Measurements from ENCODE around the gene RASSF3. TPM values are rescaled to one million over a fixed set of nuclear protein-coding genes. Genes with fewer than 3 reads are reported as not detected.

RASSF3 gene
- total RNA-seq, 1 experiment from 2014 or later: 107 TPM

GRCh38 chr12:64707926-64708325, 97.6 kb downstream of the RASSF3 start:
- H3K4me1 ChIP-seq (ENCODE audit: control insufficient read depth, insufficient read depth, low read length): no peaks in the 10 kb centered on the region
- no peak for TF ChIP-seq POLR2AphosphoS5 (IDR thresholded peaks at IDR 0.05; ENCODE audit: low read depth, low read length)
- TF ChIP-seq CTCF (IDR thresholded peaks at IDR 0.05): no peak
- no peak for TF ChIP-seq SIN3A (IDR thresholded peaks at IDR 0.05; ENCODE audit: borderline replicate concordance, insufficient read depth, low read depth, low read length)
- no peak for TF ChIP-seq TCF7L2 (IDR thresholded peaks at IDR 0.05; ENCODE audit: low read depth, low read length)
- no peak for TF ChIP-seq REST (IDR thresholded peaks at IDR 0.05; ENCODE audit: insufficient read depth in 1 of 2, low read depth in 2 of 2, low read length in 1 of 2)
- H3K27ac ChIP-seq (ENCODE audit: low read length): no peak overlapping the region
- H3K27me3 ChIP-seq (ENCODE audit: control insufficient read depth, insufficient read depth, low read length): no peaks in the 10 kb centered on the region
- BruUV-seq (replicated peaks): no TSS peak
- no peak for ATAC-seq
- CTCF ChIA-PET: no interaction called here
- no peak overlapping the region for H3K4me3 ChIP-seq (ENCODE audit: low read depth in 2 of 2, low read length in 2 of 2)
- intact Hi-C loops (cut with micrococcal nuclease; ENCODE audit: unreplicated experiment): no loop called here
- in situ Hi-C loops (cut with HindIII; ENCODE audit: low pct_unique_long_range_greater_than_20kb, low sequenced_read_pairs): no loop called here
- no peak for DNase-seq (ENCODE audit: low read depth, low spot score)
- POLR2A ChIA-PET: interaction anchor here (0.6 kb wide), 1 partner anchor 13 kb away, joined by 4 read pairs; no protein-coding TSS in a partner anchor
- H3K36me3 ChIP-seq (ENCODE audit: control insufficient read depth, insufficient read depth, low read length): 0 out of 2 replicates have a peak, but pooled peaks cover 3% of the 10 kb centered on the region
- no peaks in the 10 kb centered on the region for H3K9me3 ChIP-seq (ENCODE audit: control insufficient read depth, insufficient read depth, low read depth, low read length)

- Histone ChIP-seq H3K36me3 (ENCODE audit: control insufficient read depth, insufficient read depth, low read length) (0 out of 2 replicates have a peak, but pooled peaks cover 3% of the 10 kb centered on the region), H3K27me3 (ENCODE audit: control insufficient read depth, insufficient read depth, low read length) (no peaks in the 10 kb centered on the region), H3K9me3 (ENCODE audit: control insufficient read depth, insufficient read depth, low read depth, low read length) (no peaks in the 10 kb centered on the region), H3K4me3 (ENCODE audit: low read depth in 2 of 2, low read length in 2 of 2) (no peak overlapping the region), H3K27ac (ENCODE audit: low read length) (no peak overlapping the region), H3K4me1 (ENCODE audit: control insufficient read depth, insufficient read depth, low read length) (no peaks in the 10 kb centered on the region)
- no TSS peak for BruUV-seq (replicated peaks)
- POLR2A ChIA-PET: no interaction called here
- no peak for TF ChIP-seq SIN3A (IDR thresholded peaks at IDR 0.05; ENCODE audit: borderline replicate concordance, insufficient read depth, low read depth, low read length)
- TF ChIP-seq REST (IDR thresholded peaks at IDR 0.05; ENCODE audit: insufficient read depth in 1 of 2, low read depth in 2 of 2, low read length in 1 of 2): no peak
- TF ChIP-seq TCF7L2 (IDR thresholded peaks at IDR 0.05; ENCODE audit: low read depth, low read length): no peak
- TF ChIP-seq CTCF (IDR thresholded peaks at IDR 0.05): no peak
- no peak for TF ChIP-seq POLR2AphosphoS5 (IDR thresholded peaks at IDR 0.05; ENCODE audit: low read depth, low read length)
- CTCF ChIA-PET: no interaction called here
- ATAC-seq (no peak), DNase-seq (ENCODE audit: low read depth, low spot score) (no peak)
- intact Hi-C loops (cut with micrococcal nuclease; ENCODE audit: unreplicated experiment): no loop called here
- in situ Hi-C loops (cut with HindIII; ENCODE audit: low pct_unique_long_range_greater_than_20kb, low sequenced_read_pairs): no loop called here
Measured at GRCh38 chr12:64709429-64709828, 99.1 kb downstream of the RASSF3 start.

All from Panc1 (cell line).